Right ventricle myocardium superior (tissue), 1 donor: ENCODE measurements around the gene SPTBN4. TPM values are rescaled to one million over a fixed set of nuclear protein-coding genes. Genes with fewer than 3 reads are reported as not detected.

Experiments
- ATAC-seq: fragments of 200-7000 bp; cut with Tn5 transposase; one replicate; pipeline ENCODE4 v1.9.1; 2020; ENCODE audit warnings: mild to moderate bottlenecking; ENCODE audit not compliant: poor library complexity
- DNase-seq: peaks from one replicate; pipeline ENCODE4 v3.0.0-alpha.2; 2020
- intact Hi-C: fragments of 100-400 bp; cut with DNase I; formaldehyde crosslinking; loops from one replicate; pipeline ENCODE4 v1.11.2; 2022
- total RNA-seq: library from RNA; stranded (reverse); fragmentation: NEBNext Ultra II Directional; extraction: Animal tissue kit (Norgen Biotek cat#: 25700); gene quantifications from one replicate; pipeline ENCODE4 v1.2.1, GENCODE V29; 2021
- donor health status: DM: no; HTN: yes; CAD: no; lungs with severe emphysema.

SPTBN4 gene
- total RNA-seq, 1 donor from 2014 or later = 4.5 TPM

GRCh38 chr19:40603071-40603388 is 136.2 kb downstream of the SPTBN4 start:
- intact Hi-C loops = no loop called here
- ATAC-seq = peak; percentile 0
- no peak for DNase-seq

GRCh38 chr19:40603389-40604170 is 136.8 kb downstream of the SPTBN4 start:
- DNase-seq (peak; percentile 99), ATAC-seq (peak; percentile 74)
- intact Hi-C loops = no loop called here

- intact Hi-C loops = no loop called here
- ATAC-seq (no peak), DNase-seq (no peak)
These were observed 137.4 kb downstream of the SPTBN4 start for GRCh38 chr19:40604171-40604646.

GRCh38 chr19:40604647-40605215 is 137.9 kb downstream of the SPTBN4 start:
- peak; percentile 59 for DNase-seq
- intact Hi-C loops = no loop called here
- ATAC-seq = no peak

GRCh38 chr19:40605216-40605971 is 138.6 kb downstream of the SPTBN4 start:
- intact Hi-C loops = no loop called here
- ATAC-seq (peak; percentile 7), DNase-seq (peak; percentile 84)

- DNase-seq = peak; percentile 59
These were observed 140.8 kb downstream of the SPTBN4 start for GRCh38 chr19:40607311-40608239.

GRCh38 chr19:40608240-40608621 is 141.4 kb downstream of the SPTBN4 start:
- intact Hi-C loops = no loop called here
- ATAC-seq (no peak), DNase-seq (no peak)

More at GRCh38 chr19:40607311-40608239, 140.8 kb downstream of the SPTBN4 start:
- no peak for ATAC-seq
- intact Hi-C loops = no loop called here

GRCh38 chr19:40608957-40609356 is 142.2 kb downstream of the SPTBN4 start:
- no peak for ATAC-seq
- intact Hi-C loops = no loop called here

GRCh38 chr19:40609561-40610395 is 143.0 kb downstream of the SPTBN4 start:
- DNase-seq = peak; percentile 94
- ATAC-seq = peak; percentile 58
- intact Hi-C loops = no loop called here

More at GRCh38 chr19:40608957-40609356, 142.2 kb downstream of the SPTBN4 start:
- no peak for DNase-seq

- DNase-seq (peak; percentile 82), ATAC-seq (peak; percentile 18)
- intact Hi-C loops = no loop called here
These were observed 143.7 kb downstream of the SPTBN4 start for GRCh38 chr19:40610396-40611064.

- intact Hi-C loops = no loop called here
- ATAC-seq (no peak), DNase-seq (no peak)
These were observed 144.3 kb downstream of the SPTBN4 start for GRCh38 chr19:40611096-40611495.

- ATAC-seq (no peak), DNase-seq (no peak)
- intact Hi-C loops = no loop called here
These were observed 145.3 kb downstream of the SPTBN4 start for GRCh38 chr19:40611900-40612698.

GRCh38 chr19:40612831-40613689 is 146.3 kb downstream of the SPTBN4 start:
- no peak for ATAC-seq
- intact Hi-C loops = no loop called here
- DNase-seq = peak; percentile 80

GRCh38 chr19:40613690-40614621 is 147.2 kb downstream of the SPTBN4 start:
- ATAC-seq = peak; percentile 70
- peak; percentile 90 for DNase-seq
- intact Hi-C loops = no loop called here
